Osteoblast (primary cell): ENCODE measurements around the gene CHKB. TPM values are rescaled to one million over a fixed set of nuclear protein-coding genes. Genes with fewer than 3 reads are reported as not detected.

ENCODE experiments used
- DNase-seq: peaks from one replicate; pipeline ENCODE4 v3.0.0; 2011; ENCODE audit warnings: low spot score, mixed read lengths; ENCODE audit not compliant: insufficient read length; ENCODE audit errors: missing footprints
- H2AFZ ChIP-seq: 2 replicates; pipeline ENCODE4 v1.6.0; 2011; ENCODE audit warnings: mild to moderate bottlenecking, low read length
- H3K27ac ChIP-seq: 2 replicates; pipeline ENCODE4 v1.5.1; 2011; ENCODE audit warnings: mild to moderate bottlenecking, low read depth, low read length, moderate library complexity
- H3K27me3 ChIP-seq: 2 replicates; pipeline ENCODE4 v1.6.0; 2012; ENCODE audit warnings: mild to moderate bottlenecking, control low read depth, inconsistent platforms, low read length, moderate library complexity; ENCODE audit not compliant: insufficient read depth
- H3K36me3 ChIP-seq: 2 replicates; pipeline ENCODE4 v1.5.1; 2011; ENCODE audit warnings: mild to moderate bottlenecking, low read length, control low read depth, moderate library complexity; ENCODE audit not compliant: insufficient read depth
- H3K4me1 ChIP-seq: 2 replicates; pipeline ENCODE4 v1.5.1; 2011; ENCODE audit warnings: mild to moderate bottlenecking, low read length, control low read depth, moderate library complexity; ENCODE audit not compliant: insufficient read depth
- H3K4me2 ChIP-seq: 2 replicates; pipeline ENCODE4 v1.6.0; 2011; ENCODE audit warnings: mild to moderate bottlenecking, low read length; ENCODE audit not compliant: insufficient read depth
- H3K4me3 ChIP-seq: fragments of 200-600 bp; sonication (generic); 3 replicates; pipeline ENCODE4 v1.5.1; 2012; ENCODE audit warnings: mild to moderate bottlenecking, low read length, inconsistent platforms; ENCODE audit not compliant: insufficient read depth
- H3K79me2 ChIP-seq: 2 replicates; pipeline ENCODE4 v1.6.0; 2012; ENCODE audit warnings: mild to moderate bottlenecking, low read length, control low read depth, inconsistent platforms; ENCODE audit not compliant: insufficient read depth
- H3K9me3 ChIP-seq: 2 replicates; pipeline ENCODE4 v1.5.1; 2011; ENCODE audit warnings: low read depth, low read length, control low read depth
- H4K20me1 ChIP-seq: 2 replicates; pipeline ENCODE4 v1.6.0; 2012; ENCODE audit warnings: mild to moderate bottlenecking, low read length, control low read depth; ENCODE audit not compliant: insufficient read depth
- CTCF ChIP-seq: IDR thresholded peaks from 2 replicates; pipeline ENCODE4 v1.5.1; 2011; ENCODE audit warnings: mild to moderate bottlenecking, low read depth, low read length, moderate library complexity; ENCODE audit errors: extremely low read depth
- total RNA-seq: library from RNA; depleted of rRNA; stranded (reverse); fragments of >200 nt; gene quantifications from 2 replicates; pipeline ENCODE4 v1.2.3, GENCODE V29; 2012

The CHKB gene
- total RNA-seq, 1 donor: 28.6 TPM

GRCh38 chr22:50577987-50578775 lies 4.5 kb downstream of the CHKB start, which contains the start of gene CPT1B:
Gene CPT1B (minus strand): TSS chr22:50578427. CDS start chr22:50577915, 512 bp downstream.
- no peaks in the 10 kb centered on the region for H3K9me3 ChIP-seq
- H2AFZ ChIP-seq: no peak within 1 kb of the TSS
- H3K79me2 ChIP-seq: peaks cover 8% of the 10 kb centered on the region
- peak within 1 kb of the TSS; percentile 55 for H3K4me2 ChIP-seq
- no peaks in the 10 kb centered on the region for H3K27me3 ChIP-seq
- H3K36me3 ChIP-seq: peaks cover 7% of the 10 kb centered on the region
- TF ChIP-seq CTCF: no peak
- no peak within 1 kb of the TSS for H3K27ac ChIP-seq
- peak; percentile 96 for DNase-seq
- H4K20me1 ChIP-seq: no peaks in the 10 kb centered on the region
- H3K4me3 ChIP-seq: peak within 1 kb of the TSS; percentile 55
- peaks cover 18% of the 10 kb centered on the region for H3K4me1 ChIP-seq

DNA sequence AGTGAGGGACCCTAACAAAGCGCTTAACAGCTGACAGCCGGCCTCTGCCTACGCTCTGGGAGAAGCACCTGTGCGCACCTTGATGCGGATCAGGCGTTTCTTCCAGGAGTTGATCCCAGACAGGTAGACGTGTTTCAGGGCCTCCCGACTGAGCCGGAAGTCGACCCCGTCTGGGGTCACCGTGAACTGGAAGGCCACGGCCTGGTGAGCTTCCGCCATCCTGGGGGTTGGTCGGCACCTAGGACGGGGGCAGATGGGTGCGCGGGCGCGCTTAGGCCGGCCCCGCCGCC lies 5.0 kb downstream of the CHKB start:
- Histone ChIP-seq H3K36me3 (peaks cover 7% of the 10 kb centered on the region), H3K27ac (no peak overlapping the region), H3K4me2 (no peak overlapping the region), H3K4me1 (peaks cover 18% of the 10 kb centered on the region), H3K9me3 (no peaks in the 10 kb centered on the region), H4K20me1 (no peaks in the 10 kb centered on the region), H3K79me2 (peaks cover 8% of the 10 kb centered on the region), H2AFZ (no peak overlapping the region), H3K27me3 (no peaks in the 10 kb centered on the region), H3K4me3 (no peak overlapping the region)
- no peak for TF ChIP-seq CTCF
- DNase-seq: peak; percentile 30

DNA sequence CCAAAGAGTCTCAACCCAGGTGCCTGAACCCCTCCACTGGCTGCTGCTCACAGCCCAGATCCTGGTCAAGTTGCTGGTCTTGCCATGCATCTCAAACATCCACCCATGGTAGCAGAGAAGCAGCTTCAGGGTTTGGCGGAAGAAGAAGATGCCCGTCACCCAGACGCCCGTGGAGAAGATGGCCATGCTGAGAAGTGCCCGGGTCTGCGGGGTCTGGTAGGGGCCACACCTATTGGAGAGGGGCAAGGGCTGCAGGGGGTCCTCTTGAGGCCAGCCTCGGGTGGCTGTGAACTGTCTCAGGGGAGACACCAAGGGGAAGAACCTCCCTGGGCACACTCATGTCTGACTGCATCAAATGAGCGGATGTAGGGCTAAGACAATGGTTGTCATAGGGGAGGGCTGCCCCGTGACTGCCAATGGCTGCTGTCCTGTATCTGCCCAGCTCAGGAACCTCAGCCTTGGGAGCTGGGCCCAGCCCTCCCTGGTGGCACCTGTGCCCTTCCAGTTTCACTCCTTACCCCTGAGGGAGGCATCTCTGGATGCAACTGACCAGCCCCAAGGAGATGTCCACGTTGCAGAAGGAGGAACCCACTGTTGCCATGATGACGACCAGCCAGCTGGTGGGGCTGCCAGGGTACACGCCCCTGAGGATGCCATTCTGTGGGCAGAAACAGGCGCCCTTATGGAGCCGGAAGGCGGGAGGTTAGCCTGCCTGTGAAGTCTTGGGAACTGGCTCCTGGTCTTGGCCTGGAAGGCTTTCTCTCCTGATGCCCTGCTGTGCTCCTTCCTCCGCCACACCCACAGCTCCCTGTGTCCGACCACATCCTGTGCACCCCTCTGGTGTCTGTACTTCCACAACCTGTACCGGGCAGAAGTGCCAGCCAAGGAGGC lies 5.6 kb downstream of the CHKB start:
- no peaks in the 10 kb centered on the region for H4K20me1 ChIP-seq
- H3K4me2 ChIP-seq: no peak overlapping the region
- H3K36me3 ChIP-seq: peaks cover 7% of the 10 kb centered on the region
- no peak overlapping the region for H3K27ac ChIP-seq
- H3K27me3 ChIP-seq: no peaks in the 10 kb centered on the region
- H3K79me2 ChIP-seq: peaks cover 8% of the 10 kb centered on the region
- peaks cover 17% of the 10 kb centered on the region for H3K4me1 ChIP-seq
- peak; percentile 89 for DNase-seq
- no peak for TF ChIP-seq CTCF
- H2AFZ ChIP-seq: no peak overlapping the region
- H3K4me3 ChIP-seq: no peak overlapping the region
- H3K9me3 ChIP-seq: no peaks in the 10 kb centered on the region

DNA sequence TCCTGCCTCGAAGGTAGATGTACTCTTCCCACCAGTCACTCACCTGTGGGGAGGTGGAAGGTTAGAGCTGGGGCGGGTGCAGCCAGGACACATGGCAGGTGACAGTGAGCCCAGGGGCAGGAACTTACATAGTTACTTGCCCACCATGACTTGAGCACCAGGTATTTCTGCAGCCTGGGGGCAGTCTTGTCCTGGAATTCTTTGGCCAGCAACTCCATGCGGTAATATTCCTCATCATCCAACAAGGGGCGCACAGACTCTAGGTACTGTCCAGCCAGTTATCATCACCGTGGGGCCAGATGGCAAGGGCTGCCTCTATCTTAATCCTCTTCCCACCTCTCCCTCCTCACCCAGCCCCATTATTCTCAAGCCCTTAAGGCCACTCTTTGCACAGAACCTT lies 6.6 kb downstream of the CHKB start:
- H2AFZ ChIP-seq: no peak overlapping the region
- peaks cover 7% of the 10 kb centered on the region for H3K36me3 ChIP-seq
- H3K4me2 ChIP-seq: no peak overlapping the region
- no peaks in the 10 kb centered on the region for H4K20me1 ChIP-seq
- no peaks in the 10 kb centered on the region for H3K9me3 ChIP-seq
- peak; percentile 90 for DNase-seq
- peaks cover 11% of the 10 kb centered on the region for H3K4me1 ChIP-seq
- no peaks in the 10 kb centered on the region for H3K79me2 ChIP-seq
- peak; percentile 41 for TF ChIP-seq CTCF
- H3K27ac ChIP-seq: no peak overlapping the region
- no peak overlapping the region for H3K4me3 ChIP-seq
- H3K27me3 ChIP-seq: no peaks in the 10 kb centered on the region
